Lower lobe of right lung (tissue), 2 donors: ENCODE results near the gene ROMO1. TPM values are rescaled to one million over a fixed set of nuclear protein-coding genes. Genes with fewer than 3 reads are reported as not detected.
A peak's percentile ranks its signal among the peaks of the same experiment; 100 is the strongest.
"Not testable (repeated sequence)": the region's sequence is repeated elsewhere in the genome, so short reads cannot be mapped to it uniquely, and the experiment has no call there.

Source experiments
- ATAC-seq, 2 donors: fragments of 200-7000 bp; cut with Tn5 transposase; one replicate each; pipeline ENCODE4 v1.9.1; 2020 to 2022; ENCODE audit warnings: mild to moderate bottlenecking in 2 of 2, moderate library complexity in 2 of 2
- DNase-seq: peaks from one replicate; pipeline ENCODE4 v3.0.0-alpha.2; 2020
- H3K27ac ChIP-seq: fragments of 200-600 bp; one replicate; pipeline ENCODE4 v1.8.0; 2022
- H3K27me3 ChIP-seq: fragments of 200-600 bp; one replicate; pipeline ENCODE4 v1.8.0; 2022; ENCODE audit warnings: low read depth
- H3K36me3 ChIP-seq: fragments of 200-600 bp; one replicate; pipeline ENCODE4 v1.8.0; 2022; ENCODE audit warnings: mild to moderate bottlenecking
- H3K4me1 ChIP-seq: fragments of 200-600 bp; one replicate; pipeline ENCODE4 v1.8.0; 2022
- H3K4me3 ChIP-seq: fragments of 200-600 bp; one replicate; pipeline ENCODE4 v1.8.0; 2022; ENCODE audit warnings: mild to moderate bottlenecking
- H3K9me3 ChIP-seq: fragments of 200-600 bp; one replicate; pipeline ENCODE4 v1.8.0; 2022
- intact Hi-C: fragments of 100-400 bp; cut with DNase I; formaldehyde crosslinking; loops from one replicate; pipeline ENCODE4 v1.11.0; 2022
- total RNA-seq: library from RNA; stranded (reverse); fragmentation: NEBNext Ultra II Directional; extraction: Animal tissue kit (Norgen Biotek cat#: 25700); gene quantifications from one replicate; pipeline ENCODE4 v1.2.1, GENCODE V29; 2021
- TF ChIP-seq, protein P1 (sequence below): fragments of 200-600 bp; IDR thresholded peaks from one replicate; pipeline ENCODE4 v1.8.0; 2022; ENCODE audit warnings: antibody characterized with exemption, mild to moderate bottlenecking
- donor health status: DM: no; HTN: yes; CAD: no; lungs with severe emphysema.

ROMO1 gene
- total RNA-seq, 1 donor from 2014 or later: 81.7 TPM

DNA sequence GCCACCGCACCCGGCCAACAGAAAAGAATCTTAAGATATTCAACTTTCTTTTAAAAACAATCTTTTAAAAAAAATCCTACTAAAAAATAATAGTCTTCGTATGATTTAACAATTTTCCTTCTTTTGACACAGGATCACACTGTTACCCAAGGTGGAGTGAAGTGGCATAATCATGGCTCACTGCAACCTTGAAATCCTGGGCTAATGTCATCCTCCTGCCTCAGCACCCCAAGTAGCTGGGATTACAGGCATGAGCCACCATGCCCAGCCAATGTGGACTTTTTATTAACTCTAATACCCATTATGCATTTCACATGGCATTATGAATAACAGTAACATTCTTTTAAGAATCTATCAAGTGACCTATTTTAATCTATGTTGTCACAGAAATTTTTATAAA is 22.0 kb downstream of the ROMO1 start:
- H3K36me3 ChIP-seq: peaks cover 100% of the 10 kb centered on the region
- H3K27ac ChIP-seq: no peak overlapping the region
- intact Hi-C loops: no loop called here
- H3K27me3 ChIP-seq: no peaks in the 10 kb centered on the region
- peaks cover 5% of the 10 kb centered on the region for H3K4me1 ChIP-seq
- TF ChIP-seq, protein P1, sequence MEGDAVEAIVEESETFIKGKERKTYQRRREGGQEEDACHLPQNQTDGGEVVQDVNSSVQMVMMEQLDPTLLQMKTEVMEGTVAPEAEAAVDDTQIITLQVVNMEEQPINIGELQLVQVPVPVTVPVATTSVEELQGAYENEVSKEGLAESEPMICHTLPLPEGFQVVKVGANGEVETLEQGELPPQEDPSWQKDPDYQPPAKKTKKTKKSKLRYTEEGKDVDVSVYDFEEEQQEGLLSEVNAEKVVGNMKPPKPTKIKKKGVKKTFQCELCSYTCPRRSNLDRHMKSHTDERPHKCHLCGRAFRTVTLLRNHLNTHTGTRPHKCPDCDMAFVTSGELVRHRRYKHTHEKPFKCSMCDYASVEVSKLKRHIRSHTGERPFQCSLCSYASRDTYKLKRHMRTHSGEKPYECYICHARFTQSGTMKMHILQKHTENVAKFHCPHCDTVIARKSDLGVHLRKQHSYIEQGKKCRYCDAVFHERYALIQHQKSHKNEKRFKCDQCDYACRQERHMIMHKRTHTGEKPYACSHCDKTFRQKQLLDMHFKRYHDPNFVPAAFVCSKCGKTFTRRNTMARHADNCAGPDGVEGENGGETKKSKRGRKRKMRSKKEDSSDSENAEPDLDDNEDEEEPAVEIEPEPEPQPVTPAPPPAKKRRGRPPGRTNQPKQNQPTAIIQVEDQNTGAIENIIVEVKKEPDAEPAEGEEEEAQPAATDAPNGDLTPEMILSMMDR: no peak
- H3K9me3 ChIP-seq: no peaks in the 10 kb centered on the region
- no peak for DNase-seq
- no peak for ATAC-seq
- no peak overlapping the region for H3K4me3 ChIP-seq

DNA sequence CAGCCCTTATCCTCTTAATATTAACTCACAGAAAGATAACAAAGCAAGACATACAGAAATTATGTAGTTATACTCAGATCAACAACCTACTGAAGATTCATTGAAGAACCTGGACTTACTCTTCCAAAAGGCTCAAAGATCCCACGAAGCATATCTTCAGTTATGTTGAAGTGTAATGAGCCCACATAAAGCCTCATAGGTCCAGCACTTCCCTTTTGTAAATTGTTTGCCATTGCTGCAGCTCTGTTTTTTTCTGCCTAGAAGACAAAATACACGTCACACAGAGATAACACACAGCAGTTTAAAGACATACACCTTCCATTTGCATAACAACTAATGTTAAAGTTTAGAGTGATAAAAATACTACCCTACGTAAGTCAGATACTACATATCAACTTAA is 22.4 kb downstream of the ROMO1 start:
- DNase-seq: no peak
- intact Hi-C loops: no loop called here
- H3K4me1 ChIP-seq: peaks cover 5% of the 10 kb centered on the region
- H3K36me3 ChIP-seq: peaks cover 100% of the 10 kb centered on the region
- no peak for ATAC-seq
- H3K9me3 ChIP-seq: no peaks in the 10 kb centered on the region
- no peaks in the 10 kb centered on the region for H3K27me3 ChIP-seq
- TF ChIP-seq, protein P1: no peak
- H3K4me3 ChIP-seq: no peak overlapping the region
- H3K27ac ChIP-seq: no peak overlapping the region

DNA sequence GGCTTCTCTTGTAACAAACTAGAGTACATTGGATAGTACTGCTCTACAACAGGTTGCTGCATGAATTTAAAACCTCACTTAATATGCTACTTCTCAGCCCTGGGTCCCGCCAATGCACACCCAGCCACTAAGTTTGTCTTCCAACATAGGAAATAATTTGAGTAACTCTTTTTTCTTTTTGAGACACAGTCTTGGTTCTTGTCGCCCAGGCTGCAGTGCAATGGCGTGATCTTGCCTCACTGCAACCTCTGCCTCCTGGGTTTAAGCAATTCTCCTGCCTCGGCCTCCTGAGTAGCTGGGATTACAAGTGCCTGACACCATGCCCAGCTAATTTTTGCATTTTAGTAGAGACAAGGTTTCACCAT is 24.1 kb downstream of the ROMO1 start:
- H3K4me1 ChIP-seq, H3K27ac ChIP-seq, DNase-seq, intact Hi-C loops, H3K4me3 ChIP-seq, ATAC-seq, H3K27me3 ChIP-seq, H3K9me3 ChIP-seq: not testable (repeated sequence)
- peaks cover 100% of the 10 kb centered on the region for H3K36me3 ChIP-seq

DNA sequence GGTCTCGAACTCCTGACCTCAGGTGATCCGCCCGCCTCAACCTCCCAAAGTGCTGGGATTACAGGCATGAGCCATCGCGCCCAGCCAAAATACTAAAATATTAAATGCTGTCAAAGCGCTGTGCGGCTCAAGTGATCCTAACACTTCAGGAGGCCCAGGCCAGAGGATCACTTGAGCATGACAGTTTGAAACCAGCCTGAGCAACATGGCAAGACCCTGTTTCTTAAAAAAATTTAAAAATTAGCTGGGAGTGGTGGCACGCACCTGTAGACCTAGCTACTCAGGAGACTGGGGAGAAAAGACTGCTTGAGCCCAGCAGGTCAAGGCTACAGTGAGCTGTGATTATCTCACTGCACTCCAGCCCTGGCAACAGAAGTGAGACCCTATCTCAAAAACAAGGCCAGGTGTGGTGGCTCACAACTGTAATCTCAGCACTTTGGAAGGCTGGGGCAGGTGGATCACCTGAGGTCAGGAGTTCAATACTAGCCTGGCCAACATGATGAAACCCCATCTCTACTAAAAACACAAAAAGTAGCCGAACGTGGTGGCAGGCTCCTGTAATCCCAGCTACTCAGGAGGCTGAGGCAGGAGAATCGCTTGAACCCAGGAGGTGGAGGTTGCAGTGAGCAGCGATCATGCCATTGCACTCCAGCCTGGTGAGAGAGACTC is 24.6 kb downstream of the ROMO1 start:
- H3K27me3 ChIP-seq, H3K4me1 ChIP-seq, DNase-seq, ATAC-seq, intact Hi-C loops, H3K27ac ChIP-seq, H3K4me3 ChIP-seq, H3K9me3 ChIP-seq: not testable (repeated sequence)
- H3K36me3 ChIP-seq: peaks cover 100% of the 10 kb centered on the region

DNA sequence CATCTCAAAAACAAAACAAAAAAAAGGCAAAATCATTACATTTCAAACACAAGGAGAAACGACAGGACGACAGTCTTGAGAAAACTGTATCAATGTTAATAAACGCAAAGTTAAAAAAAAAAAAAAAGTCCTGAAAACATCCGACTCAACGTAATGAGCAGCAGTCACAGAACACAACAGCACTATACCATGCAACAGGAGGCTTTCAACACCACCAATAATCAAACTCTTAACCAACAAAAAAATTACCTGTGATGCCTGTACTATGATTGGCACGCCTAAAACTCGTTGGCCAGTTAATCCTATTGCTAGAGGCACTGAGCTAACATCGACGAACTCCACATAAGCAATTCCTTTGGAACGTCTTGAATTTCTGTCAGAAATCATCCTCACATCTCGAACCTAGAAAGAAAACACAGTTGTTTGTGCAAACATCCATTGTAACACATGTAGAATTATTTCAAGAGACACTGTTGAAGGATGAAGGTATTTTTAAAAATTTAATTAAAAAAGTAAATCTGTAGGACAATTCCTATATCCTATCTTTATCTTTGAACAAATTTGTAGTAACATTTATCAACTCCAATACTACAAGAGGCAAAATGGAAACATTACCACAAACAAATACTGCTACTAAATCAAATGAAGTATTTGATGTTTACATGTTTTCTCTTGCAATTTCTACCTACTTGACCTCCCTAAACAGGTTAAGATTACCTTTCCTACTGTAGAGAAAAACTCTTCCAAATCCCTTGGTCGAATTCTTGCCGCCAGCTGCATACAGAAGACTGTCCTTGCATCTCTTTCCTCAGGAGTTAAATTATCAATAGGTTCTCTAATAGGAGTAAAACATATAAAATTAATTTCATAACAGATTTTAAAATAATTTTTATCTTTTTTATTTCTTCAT is 25.4 kb downstream of the ROMO1 start:
- Histone ChIP-seq H3K4me3 (no peak overlapping the region), H3K27me3 (no peaks in the 10 kb centered on the region), H3K27ac (no peak overlapping the region), H3K9me3 (no peaks in the 10 kb centered on the region), H3K36me3 (peaks cover 100% of the 10 kb centered on the region), H3K4me1 (peaks cover 11% of the 10 kb centered on the region)
- ATAC-seq (no peak), DNase-seq (no peak)
- TF ChIP-seq, protein P1: no peak
- intact Hi-C loops: no loop called here

DNA sequence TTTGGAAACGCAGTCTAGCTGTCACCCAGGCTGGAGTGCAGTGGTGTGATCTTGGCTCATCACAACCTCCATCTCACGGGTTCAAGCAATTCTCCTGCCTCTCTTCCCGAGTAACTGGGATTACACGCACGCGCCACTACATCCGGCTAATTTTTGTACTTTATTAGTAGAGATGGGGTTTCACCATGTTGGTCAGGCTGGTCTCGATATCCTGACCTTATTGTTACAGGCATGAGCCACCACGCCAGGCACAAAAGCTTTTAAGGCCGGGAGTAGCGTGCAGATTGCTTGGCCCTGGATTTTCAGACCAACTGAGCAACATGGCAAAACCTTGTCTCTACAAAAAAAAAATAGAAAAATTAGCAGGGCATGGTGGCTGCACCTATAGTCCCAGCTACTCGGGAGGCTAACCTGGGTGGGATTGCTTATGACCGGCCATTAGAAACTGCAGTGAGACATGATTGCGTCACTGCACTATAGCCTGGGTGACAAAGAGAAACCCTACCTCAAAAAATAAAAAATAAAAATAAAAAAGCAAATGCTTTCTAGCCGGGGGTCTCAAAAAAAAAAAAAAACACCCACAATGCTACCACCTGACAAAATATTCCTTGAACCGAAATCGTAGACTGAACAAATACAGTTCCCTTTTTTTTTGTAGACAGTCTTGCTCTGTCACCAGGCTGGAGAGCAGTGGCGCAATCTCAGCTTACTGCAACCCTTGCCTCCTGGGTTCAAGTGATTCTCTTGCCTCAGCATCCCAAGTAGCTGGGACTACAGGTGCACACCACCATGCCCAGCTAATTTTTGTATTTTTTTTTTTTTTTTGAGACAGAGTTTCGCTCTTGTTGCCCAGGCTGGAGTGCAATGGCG is 27.9 kb downstream of the ROMO1 start:
- Histone ChIP-seq H3K27me3 (no peaks in the 10 kb centered on the region), H3K4me1 (peaks cover 36% of the 10 kb centered on the region), H3K36me3 (peaks cover 100% of the 10 kb centered on the region), H3K27ac (no peak overlapping the region), H3K9me3 (no peaks in the 10 kb centered on the region), H3K4me3 (no peak overlapping the region)
- DNase-seq (peak; percentile 65), ATAC-seq (peak; percentile 9 to 54)
- intact Hi-C loops: no loop called here
- TF ChIP-seq, protein P1: no peak
